IPS DF 19.7 (cell line): Measurements from ENCODE around the gene PCSK5.
"Not testable (repeated sequence)": the region's sequence is repeated elsewhere in the genome, so short reads cannot be mapped to it uniquely, and the experiment has no call there.

Experiments used
- DNase-seq: peaks from one replicate; pipeline ENCODE4 v3.0.0-alpha.2; 2013; ENCODE audit warnings: low read depth, low spot score

Gene PCSK5

GRCh38 chr9:76081281-76081680, 190.8 kb downstream of the PCSK5 start:
- DNase-seq = not testable (repeated sequence)

- no peak for DNase-seq
Observed at GRCh38 chr9:76082057-76082456, 191.6 kb downstream of the PCSK5 start.

DNA sequence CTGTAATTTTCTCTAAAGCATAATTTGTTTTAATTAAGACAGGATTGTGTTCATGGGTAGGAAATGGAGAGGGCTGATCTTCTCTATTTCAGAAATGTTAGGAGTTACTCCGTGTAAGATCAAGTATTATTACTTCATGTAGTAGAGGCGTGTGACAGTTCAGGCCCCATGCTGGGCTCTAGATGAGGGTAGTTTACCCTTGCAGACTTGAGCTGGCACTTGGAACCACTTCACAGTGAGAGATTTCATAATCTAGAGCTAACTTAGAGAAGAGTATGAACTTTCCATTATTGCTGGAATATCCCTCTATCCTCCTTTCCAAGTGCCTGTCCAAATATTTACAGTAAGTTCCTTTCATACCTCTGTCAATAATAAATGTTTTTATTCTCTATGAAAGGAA, 195.1 kb downstream of the PCSK5 start:
- no peak for DNase-seq

GRCh38 chr9:76086539-76086938, 196.1 kb downstream of the PCSK5 start:
- DNase-seq = no peak

DNA sequence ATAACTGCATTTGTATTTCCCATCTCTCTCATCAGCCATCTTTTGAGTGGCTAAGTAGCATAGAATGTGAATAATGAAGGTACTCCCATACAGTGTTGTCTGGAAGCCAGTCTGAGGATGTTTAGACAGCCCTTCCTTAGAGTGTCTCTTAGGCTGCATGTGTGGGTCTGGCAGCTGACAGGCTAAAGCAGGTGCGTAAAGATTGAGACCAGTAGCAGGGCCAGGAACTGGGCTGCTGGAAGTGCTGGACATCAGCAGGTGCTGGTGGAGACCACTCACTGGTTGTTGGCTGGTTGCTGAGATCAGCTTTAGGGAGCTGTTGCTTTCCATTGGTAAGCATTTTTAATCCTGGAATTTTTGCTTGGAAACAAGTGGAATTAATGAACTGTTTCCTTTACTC, 197.5 kb downstream of the PCSK5 start:
- no peak for DNase-seq

DNA sequence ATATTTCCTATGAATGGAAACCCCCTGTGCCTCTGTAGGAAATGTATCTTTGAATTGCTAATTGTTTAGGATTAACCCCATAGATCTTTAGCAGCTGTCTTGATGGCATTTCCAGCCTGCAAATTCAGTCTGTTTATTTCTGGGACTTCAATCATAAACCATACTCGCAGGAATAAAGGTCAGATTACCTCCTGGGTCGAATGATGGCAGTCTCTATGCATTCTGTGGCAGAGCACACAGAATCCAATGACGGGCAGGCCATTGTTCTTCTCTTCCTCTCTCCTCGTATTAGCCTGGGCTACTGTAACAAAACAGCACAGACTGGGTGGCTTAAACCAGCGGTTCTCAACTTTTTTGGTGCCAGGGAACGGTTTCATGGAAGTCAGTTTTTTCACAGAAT, 199.9 kb downstream of the PCSK5 start:
- no peak for DNase-seq

DNA sequence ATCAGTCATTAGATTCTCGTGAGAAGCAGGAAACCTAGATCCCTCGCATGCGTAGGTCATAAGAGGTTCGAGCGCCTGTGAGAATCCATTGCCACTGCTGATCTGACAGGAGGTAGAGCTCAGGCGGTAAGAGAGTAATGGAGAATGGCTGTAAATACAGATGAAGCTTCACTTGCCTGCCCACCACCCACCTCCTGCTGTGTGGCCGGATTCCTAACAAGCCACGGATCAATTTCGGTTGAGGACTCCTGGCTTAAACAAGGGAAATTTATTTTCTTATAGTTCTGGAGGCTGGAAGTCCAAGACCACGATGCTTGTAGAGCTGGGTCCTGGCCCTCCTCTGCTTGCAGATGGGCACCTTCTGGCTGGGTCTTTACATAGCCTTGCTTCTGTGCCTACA, 200.4 kb downstream of the PCSK5 start:
- no peak for DNase-seq

DNA sequence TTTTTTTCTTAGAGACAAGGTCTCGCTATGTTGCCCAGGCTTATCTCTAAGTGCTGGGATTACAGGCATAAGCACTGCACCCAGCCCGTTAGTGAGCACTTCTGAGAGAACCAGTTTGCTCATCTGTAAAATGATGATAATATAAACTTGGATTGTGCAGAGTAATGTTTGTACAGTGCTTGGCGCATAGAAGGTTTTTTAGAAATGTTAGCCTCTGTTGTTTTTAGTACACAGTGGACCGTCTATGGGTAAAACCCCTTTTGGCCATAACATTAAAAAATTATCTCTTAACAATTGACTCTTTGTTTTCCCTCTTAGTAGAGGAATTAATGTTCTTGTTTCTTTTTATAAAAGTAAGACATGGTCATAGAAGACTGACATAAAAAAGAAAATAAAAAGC, 202.1 kb downstream of the PCSK5 start:
- no peak for DNase-seq

DNA sequence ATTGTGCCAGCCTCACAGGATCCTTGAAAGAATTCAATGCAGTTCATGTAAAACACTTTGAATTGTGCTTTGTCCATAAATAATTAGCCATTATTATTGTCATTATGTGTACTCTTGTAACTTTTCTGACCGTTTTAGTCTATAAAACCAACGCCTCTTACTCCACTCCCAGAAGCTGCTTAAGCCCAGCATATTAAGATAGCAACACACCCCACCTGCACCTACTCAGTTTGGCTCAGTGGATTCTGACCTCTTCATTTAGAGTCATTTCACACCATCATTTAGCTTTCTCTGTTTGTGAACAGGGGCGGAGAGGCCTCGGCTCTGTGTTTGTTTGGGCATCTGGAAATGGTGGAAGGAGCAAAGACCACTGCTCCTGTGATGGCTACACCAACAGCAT, 205.1 kb downstream of the PCSK5 start:
- DNase-seq = no peak

- no peak for DNase-seq
Observed at GRCh38 chr9:76099516-76099915, 209.0 kb downstream of the PCSK5 start.

DNA sequence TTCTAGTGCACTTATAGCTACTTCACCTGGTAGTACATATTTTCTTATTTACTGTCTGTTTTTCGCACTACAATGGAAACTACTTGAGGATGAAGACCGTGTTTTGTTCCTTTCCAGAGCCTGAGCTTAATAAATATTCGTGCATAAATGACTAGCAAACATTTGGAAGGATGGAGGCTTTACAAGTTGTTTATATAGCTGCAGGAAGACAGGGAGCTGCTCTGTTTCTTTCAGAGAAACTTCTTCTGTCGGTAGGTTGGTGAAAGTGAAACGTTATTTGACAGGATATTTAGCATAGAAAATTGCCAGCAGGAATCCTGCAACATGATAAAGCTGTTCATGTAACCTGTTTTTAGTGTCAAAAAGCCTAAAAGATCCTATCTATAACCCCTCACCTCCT, 210.6 kb downstream of the PCSK5 start:
- no peak for DNase-seq

DNA sequence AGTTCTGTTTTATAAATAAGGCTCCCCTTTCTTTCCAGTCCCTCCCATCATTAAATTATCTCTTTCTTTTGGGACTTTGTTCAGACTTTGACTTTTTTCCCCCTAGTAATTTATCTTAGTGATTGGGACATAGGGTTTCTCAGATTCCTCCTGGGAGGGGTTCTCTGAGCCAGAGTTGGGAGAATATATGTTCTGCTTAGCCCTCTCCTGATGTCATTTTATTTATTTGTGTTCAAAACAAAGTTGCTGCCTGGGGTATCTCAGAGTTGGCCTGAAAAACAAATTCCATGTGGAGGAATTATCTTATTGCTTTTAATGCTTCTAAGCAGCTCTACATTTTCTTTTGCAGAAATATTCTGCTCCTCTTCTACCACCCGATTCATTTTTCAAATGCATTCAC, 211.0 kb downstream of the PCSK5 start:
- DNase-seq = no peak

DNA sequence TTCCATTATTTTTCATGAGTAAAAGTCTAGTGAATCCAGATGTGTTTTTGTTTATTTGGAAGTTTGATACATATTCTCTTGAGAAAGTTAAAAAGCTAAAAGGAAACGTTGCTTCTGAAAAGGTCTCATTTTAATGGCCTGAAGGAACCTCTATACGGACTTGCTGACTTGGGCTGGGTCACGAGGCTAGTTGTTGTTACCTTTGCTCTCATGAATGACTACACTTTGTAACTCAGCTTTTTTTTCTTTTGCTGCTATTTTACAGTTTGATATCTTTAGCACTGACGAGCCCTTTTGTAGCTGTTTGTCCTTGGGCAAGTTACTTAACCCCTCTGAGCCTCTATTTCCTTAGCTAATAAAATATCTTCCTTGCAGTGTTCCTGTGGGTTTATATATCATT, 211.5 kb downstream of the PCSK5 start:
- DNase-seq = no peak

- no peak for DNase-seq
Observed at GRCh38 chr9:76103531-76104315, 213.2 kb downstream of the PCSK5 start.

- no peak for DNase-seq
Observed at GRCh38 chr9:76107482-76107881, 217.0 kb downstream of the PCSK5 start.

- no peak for DNase-seq
Observed at GRCh38 chr9:76109953-76110352, 219.5 kb downstream of the PCSK5 start.

- no peak for DNase-seq
Observed at GRCh38 chr9:76112151-76112550, 221.7 kb downstream of the PCSK5 start.

DNA sequence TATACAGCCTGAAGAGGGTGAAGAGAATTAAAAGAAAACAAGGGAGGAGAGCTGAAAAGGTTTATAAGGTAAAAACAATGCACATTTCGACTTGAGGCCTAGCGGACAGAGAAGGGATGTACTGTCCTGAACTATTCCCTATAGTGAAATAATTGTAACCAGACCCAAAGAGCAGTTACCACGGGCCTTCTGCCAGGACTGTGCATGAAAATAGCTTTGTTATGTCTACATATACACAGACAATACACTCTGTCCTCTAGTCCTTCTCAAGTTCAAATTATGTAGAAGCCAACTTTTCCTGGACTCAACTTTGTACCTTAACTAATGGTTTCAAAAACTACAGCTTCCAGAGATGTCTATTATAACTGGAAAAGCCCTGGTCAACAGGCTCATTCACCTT, 223.7 kb downstream of the PCSK5 start:
- DNase-seq = no peak

DNA sequence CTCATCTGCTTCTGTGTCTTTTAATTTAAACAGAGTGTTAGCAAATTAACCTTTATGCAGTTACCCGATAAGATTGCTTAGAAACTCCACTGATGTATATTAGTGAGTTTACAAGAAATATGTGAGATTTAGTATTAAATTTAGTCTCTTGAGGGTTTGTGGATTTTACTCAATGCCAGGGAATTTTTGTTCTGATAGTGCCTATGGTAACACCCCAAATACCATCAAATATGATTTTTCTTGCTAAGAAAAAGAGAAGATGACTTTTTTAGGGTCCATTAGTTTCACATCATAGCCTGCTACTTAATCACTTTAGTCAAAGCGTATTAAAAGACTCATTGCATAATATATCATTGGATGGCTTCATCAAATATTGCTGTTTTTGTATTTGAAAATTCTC, 224.9 kb downstream of the PCSK5 start:
- no peak for DNase-seq

GRCh38 chr9:76115982-76116646, 225.6 kb downstream of the PCSK5 start:
- no peak for DNase-seq

GRCh38 chr9:76116913-76117312, 226.4 kb downstream of the PCSK5 start:
- DNase-seq = no peak

- no peak for DNase-seq
Observed at GRCh38 chr9:76127637-76128036, 237.2 kb downstream of the PCSK5 start.

DNA sequence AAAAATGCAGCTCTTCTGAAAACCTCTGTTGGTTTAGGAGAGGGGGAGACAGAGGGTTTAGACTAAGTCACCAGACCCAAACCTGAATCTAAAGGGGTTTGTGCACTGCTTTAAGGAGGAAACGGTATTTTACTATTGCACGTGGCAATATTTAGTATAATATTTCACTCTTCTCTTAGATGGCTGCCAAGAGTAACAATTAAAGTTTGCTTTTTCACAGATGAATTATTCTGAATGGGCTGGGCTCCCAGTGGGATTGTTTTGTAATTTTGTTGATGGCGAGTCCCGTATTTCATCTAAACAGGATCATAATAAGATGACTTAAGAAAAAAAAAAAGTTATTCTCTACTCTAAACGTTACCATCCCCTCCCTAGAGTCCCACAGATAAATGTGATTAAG, 245.4 kb downstream of the PCSK5 start:
- no peak for DNase-seq
